ENCODE data around the gene FLT3.
"Not testable (repeated sequence)": the region's sequence is repeated elsewhere in the genome, so short reads cannot be mapped to it uniquely, and the experiment has no call there.

The FLT3 gene

DNA sequence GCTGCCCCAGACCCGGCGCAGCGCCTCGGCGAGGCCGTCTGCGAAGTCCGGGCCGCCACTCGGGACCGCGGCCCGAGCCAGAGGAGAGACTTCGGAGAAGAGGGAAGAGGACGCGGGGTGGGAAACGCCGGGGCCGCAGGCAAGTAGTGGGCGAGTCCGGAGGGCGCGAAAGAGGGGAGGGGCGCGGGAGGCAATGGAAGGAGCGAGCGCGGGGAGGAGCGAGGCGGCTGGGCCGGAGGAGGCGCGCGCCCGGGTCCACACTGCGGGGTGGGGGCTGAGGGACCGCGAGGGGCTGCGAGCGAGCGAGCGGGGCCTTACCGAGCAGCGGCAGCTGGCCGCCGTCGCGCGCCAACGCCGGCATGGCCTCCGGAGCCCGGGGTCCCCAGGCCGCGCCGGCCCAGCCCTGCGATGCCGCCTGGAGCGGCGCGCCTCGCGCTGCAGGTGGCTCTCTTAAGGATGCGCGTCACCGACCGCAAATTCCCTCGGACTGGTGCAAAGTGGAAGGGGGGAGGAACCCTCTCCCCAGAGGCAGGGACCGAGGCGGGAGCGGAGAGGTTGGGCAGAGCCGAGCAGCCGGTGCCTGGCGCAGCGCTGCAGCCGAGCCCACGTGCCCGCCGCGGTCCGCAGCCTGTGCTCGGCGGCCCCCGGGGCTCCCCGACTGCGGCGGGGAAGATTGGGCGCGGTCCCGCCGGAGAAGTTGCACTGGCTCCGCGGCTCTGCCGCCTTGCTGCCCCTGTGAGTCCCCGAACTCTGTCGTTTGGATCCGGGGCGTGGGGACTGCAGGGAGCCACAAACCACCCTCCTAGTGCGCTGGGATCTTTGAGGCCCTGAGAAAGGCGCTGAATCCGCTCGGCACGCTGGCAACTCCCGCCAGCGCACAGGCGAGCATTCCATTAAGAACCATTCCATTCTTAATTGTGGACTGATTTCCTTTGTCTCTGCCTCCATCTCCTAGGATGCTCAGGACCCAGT, at the start of gene FLT3:
TSS of gene FLT3 (minus strand) at position 427 of the 972 bp plus-strand sequence. CDS start at position 361, 66 bp downstream.
- peak in 8 of 51 donors; percentile 2 to 29 (median 9) for DNase-seq

DNA sequence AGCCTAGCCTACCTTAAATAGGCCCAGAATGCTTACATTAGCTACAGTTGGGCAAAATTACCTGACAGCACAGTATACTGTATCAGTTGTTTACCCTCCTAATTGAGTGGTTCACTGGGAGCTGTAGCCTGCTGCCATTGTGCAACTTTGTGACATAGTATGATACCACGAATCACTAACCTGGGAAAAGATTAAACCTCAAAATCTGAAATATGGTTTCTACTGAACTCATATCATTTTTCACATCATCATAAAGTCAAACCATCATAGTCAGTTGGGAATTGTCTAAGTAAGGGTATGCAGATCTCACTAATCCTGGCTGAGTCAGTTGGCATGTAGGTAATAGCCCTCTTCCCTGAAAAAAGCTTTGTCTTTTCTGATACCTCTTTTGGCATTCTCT, 47.1 kb upstream of the FLT3 start:
- no peak for DNase-seq

DNA sequence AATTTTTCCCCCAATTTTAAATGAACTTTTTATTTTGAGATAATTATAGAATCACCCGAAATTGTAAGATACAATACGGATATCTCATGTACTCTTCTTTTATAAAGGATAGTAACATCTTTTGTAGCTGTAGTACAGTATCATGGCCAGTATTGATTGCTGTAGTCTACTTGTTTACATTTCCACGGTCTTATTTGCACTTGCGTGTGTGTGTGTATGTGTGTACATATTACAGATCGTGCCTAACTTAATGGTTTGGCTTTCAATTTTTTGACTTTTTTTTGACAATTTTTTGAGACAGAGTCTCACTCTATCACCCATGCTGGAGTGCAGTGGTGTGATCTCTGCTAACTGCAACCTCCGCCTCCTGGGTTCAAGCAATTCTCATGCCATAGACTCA, 44.7 kb upstream of the FLT3 start:
- no peak for DNase-seq

DNA sequence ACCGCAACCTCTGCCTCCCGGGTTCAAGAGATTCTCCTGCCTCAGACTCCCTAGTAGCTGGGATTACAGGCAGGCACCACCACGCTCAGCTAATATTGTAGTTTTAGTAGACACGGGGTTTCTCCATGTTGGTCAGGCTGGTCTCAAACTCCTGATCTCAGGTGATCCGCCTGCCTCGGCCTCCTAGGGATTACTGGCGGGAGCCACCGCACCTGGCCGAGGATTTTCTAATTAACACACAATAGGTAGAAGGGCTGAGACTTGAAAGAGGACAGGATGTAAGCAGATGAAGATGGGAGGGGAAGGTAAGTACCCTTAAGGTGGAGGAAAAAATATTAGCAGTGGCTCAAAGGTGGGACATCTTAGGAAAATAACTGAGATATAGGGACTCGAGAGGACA, 41.2 kb upstream of the FLT3 start:
- not testable (repeated sequence) for DNase-seq

DNA sequence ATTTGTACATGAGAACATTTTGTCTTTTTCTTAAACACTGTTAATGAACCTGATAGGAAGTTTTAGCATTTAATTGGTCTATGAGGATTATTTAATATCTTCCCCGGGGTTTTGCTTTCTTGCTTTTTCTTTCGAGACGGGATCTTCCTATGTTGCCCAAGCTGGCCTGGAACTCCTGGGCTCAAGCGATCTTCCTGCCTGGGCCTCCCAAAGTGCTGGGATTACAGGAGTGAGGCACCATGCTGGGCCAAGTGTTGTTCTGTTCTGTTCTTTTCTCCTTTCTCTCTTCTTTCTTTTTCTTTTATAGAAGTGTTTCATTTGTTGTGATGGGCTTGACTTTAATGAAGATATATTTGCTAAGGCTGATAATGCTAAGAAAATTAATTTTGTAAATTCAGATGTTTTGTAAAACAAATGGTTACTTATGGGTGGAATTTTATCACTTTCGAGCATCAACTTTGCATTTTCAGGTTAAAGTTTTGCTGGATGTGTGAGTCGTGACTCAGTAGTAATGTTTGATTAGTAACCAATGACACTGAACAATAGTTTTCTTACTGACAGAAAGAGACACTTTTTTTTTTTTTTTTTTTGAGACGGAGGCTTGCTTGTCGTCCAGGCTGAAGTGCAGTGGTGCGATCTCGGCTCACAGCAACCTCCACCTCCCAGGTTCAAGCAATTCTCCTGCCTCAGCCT, 40.2 kb upstream of the FLT3 start:
- DNase-seq = no peak

DNA sequence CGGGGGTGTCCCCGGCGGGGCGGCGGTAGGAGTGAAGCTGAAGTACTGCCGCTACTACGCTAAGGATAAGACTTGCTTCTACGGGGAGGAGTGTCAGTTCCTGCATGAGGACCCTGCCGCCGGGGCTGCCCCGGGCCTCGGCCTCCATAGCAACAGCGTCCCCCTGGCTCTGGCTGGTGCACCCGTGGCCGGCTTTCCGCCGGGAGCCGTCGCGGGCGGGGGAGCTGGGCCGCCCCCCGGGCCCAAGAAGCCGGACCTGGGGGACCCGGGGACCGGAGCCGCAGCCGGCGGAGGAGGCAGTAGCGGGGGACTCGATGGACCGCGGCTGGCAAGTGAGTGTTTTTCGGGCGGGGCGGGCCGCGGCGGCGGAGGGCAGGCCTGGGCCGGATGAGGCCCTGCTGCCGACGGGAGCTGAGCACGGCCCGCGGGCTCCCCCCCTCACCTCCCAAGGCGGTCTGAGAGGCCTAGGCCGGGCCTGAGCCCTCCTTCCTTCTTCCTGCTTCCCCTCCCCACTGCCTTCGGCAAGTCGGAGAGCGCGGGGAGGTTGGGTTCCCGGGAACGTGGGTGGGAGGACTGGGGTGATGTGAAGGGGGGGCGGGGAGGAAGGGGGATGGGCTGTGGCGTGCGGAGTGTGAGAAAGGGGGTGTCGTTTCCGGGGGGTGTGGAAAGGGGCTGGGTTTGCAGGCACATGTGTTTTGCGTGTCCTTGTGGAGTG, 38.5 kb upstream of the FLT3 start:
- DNase-seq = peak; percentile 23 to 91 (median 69)

DNA sequence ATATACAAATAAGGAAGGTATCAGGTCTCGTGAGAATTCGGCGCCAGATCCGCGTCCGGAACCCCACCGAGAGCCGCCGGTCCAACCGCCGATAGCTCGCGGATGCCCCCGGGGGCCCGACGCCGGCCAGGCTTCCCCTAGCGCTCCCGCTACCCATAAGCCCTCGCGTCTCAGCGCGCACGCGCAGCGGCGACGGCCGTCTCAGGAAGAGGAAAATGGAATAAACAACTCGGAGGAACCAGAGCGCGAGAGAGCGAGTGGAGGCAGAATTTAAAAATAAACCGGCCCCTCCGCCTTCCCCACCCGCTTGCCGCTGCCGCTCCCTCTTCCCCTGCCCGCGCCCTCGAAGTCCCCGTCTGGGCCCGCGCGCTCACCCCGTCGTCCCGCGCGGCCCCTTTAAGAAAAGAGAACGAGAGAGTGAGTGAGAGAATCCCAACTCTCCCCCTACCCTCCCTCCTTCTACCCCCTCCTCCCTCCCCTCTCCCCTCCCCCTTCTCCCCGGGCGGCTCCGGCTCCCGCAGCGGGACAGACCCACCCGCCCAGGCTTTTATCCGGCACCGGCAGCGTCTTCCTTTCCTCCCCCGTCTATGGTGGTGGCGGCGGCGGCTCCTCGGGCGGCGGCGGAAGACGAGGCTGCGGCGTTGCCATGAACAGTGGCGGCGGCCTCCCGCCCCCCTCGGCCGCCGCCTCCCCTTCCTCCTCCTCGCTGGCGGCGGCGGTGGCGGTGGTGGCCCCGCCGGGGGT, 37.8 kb upstream of the FLT3 start, which contains the start of gene PAN3:
TSS of gene PAN3 (plus strand) at position 534 of the 744 bp plus-strand sequence. CDS start at position 647, 113 bp downstream.
- peak; percentile 43 to 95 (median 82) for DNase-seq

DNA sequence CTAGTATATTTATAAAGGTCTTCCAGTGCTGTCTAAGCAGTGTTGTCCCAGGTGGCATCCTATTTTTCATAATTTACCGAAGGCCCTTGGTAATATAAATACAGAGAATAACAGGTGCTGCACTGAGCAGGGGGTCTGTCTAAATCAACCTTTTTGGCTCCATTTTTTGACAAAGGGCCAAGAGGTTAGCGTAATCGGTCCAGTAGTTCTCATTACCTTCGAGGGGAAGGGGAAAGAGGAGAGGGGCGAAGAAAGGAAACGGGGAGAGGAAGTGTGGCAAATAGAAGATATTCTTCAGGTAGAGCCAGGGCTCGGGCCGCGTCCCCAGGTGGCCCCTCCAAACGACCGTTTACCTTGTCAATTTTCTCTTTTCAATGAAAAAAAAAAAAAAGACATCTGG, 37.2 kb upstream of the FLT3 start:
- DNase-seq = peak in 2 of 51 donors; percentile 36 to 44

DNA sequence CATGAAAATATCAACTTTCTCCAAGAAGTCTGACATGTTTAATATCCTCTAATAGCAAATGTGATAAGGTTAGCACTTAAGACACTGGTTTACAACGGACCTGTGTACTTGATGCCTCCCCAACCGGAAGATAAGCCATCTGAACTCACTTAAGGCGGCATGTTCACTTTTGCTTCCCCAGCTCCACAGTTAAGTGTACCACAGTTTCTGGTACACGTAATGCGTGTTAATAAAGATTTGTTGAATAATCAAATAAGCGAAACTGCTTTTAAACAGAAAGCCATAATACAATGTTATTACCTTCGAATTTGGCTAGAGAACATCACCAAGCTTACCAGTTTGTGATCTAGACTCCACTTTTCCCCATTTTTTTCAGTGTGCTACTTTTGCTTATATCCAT, 36.5 kb upstream of the FLT3 start:
- DNase-seq = no peak

DNA sequence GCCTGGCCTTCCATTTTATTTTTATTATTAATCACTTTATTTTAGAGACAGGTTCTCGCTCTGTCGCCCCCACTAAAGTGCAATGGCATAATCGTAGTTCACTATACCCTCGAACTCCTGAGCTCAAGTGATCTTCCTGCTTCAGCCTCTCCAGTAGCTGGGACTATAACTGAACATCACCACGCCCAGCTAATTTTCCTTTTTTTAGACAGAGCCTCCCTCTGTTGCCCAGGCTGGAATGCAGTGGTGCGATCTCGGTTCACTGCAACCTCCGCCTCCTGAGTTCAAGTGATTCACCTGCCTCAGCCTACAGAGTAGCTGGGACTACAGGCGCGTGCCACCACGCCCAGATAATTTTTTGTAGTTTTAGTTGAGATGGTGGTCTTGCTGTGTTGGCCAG, 31.3 kb upstream of the FLT3 start:
- DNase-seq = no peak

DNA sequence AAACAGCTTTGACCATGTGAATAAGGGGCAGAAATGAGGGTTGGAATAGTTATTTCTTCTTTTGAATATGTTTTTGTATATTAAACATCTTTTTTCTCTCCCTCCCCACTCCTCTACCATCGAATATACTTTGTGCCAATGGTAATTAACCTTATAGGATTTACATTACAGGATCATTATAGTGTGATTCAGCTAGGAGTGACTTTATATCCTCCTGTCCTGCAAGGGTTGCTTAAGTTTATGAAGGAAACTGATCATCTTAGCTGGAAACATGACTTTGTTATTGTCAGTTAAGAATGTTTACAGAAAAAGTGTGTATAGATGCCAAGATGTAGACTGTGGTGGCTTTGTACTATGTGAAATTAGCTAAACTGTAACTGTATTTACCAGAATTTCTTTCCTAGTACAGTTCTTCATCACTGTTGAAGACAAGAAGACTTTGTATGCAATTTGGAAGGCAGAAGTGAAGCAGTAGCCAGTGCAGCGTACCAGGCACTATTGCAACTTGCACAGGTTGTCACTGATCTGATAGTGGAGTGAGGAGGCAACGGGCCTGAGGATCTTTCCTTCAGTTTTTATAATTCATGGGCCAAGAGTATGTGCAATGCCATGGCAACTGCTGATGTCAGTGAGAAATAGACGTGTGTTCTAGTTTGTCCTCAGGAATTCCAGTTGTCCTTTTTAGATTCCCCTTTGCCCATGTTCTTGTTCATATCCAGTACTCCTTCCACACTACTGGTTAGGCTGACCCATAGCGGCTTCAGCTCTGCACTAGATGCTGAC, 29.7 kb upstream of the FLT3 start:
- DNase-seq = no peak

DNA sequence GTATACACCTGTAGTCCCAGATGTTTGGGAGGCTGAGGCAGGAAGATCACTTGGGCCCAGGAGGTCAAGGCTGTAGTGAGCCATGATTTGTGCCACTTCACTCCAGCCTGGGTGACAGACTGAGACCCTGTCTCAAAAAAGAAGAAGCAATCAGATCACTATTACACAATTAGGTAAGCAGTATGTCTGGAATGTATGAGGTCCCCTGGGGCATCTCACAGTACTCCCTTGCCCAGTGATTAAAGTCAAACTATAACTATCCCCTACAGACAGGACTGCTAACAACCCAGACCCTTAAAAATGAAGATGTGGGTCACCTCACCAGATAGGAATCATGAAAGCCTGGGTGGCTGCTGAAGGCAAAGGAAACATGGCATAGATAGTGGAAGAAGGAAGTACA, 28.6 kb upstream of the FLT3 start:
- DNase-seq = no peak

DNA sequence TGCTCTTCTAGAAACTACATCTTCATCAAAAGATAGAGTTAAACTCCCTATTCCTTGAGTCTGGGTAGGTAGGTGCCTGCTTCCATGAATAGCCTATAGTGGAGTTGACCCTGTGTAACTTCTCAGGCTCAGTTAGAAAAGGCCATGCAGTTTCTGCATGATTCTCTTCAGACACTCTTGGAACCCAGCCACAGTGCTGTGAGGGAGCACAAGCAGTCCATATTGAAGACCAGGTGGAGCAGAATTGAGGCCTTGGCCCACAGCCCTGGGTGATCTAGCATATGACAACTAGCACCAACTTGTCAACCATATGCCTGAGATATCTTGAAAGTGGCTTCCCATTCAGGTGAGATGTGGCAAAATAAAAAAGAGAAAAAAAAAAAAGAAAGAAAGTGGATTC, 27.7 kb upstream of the FLT3 start:
- no peak for DNase-seq

DNA sequence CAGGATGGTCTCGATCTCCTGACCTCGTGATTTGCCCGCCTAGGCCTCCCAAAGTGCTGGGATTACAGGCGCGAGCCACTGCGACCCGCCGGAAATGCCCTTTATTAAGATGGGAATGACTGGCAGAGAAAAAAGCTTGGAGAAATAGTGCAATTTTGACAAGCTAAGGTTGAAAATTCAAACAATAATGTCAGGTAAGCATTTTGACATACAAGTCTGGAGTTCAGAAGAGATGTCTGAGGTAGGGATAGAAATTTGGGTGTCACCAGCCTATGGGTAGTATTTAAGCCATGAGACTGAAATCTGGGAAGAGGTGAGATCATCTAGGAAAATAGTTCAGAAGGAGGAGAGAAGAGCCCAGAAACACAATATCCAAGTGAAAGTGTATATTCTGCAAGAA, 20.8 kb upstream of the FLT3 start:
- DNase-seq = no peak

DNA sequence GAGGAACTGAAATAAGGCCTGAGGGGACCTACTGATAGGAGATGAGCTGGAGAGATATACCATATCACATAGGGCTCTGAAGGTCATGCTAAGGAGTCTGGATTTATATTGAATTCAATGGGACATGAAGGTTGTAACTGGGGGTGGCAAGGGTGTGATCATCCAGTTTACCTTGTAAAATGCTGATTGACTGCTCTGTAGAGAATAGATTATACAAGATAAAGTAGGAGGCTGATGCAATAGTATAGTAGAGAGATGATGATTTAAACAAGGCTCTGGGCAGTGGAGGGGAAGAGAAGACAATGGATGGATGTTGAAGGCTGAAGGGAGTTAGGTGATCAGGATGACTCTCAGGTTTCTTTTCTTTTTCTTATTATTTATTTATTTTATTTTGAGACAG, 19.9 kb upstream of the FLT3 start:
- no peak for DNase-seq

DNA sequence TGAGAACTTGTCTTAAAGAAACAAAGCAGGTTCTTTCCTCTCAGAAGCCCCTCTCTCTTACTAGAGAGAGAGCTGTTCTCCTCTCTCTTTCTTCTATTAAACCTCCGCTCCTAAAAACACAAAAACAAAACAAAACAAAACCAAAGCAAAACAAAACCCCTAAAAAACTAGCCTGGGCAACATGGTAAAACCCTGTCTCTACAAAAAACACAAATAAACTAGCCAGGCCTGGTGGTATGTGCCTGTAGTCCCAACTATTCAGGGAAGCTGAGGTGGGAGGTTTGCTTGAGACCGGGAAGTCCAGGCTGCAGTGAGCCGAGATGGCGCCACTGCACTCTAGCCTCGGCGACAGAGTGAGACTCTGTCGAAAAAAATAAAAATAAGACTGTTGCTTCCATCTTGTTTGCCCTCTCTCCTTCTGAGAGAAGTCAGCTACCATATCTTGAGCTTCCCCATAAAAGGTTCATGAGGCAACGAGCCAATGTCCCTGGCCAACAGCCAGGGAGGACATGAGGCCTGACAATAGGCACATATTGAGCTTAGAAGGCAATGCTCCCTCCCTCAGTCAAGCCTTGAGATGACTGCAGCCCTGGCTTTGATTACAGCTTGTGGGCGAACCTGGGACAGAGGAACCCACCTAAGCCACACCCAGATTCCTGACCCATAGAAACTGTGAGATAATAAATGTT, 17.5 kb upstream of the FLT3 start:
- DNase-seq = no peak

DNA sequence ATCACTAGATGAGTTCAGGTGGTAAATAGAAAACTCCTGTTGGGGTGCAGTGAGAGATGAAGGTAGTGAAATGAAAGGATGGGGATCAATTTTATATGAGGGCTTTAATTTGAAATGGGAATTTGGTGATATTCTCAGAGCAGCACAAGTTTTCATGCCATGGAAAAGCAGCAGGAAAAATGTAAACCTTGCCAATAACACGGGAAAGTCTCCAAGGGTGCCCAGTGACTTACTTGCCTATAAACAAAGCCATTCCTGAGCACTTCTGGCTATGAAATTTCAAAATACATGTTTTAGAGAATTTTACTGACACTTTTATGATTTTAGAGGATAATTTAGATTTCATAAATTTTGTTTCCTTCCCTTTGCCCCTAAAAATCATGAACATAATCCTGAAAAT, 16.4 kb upstream of the FLT3 start:
- no peak for DNase-seq

DNA sequence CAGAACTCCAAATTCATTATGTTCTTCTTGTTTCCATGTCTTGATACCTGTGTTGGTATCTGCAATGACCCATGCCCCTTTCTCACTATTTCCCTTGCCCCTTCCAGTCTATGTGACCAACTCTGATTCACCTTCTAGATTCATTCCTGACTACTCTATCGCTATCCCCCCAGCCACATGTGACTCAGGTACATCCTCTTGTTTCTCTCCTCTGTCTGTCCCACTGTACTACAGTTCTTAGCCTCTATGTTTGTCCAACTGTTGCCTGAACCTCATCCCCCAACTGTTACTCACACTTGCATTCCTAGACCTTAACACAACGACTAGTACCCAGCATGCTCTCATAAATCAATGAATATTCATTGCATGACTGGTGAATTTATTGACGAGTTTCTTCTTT, 10.0 kb upstream of the FLT3 start:
- no peak for DNase-seq

DNA sequence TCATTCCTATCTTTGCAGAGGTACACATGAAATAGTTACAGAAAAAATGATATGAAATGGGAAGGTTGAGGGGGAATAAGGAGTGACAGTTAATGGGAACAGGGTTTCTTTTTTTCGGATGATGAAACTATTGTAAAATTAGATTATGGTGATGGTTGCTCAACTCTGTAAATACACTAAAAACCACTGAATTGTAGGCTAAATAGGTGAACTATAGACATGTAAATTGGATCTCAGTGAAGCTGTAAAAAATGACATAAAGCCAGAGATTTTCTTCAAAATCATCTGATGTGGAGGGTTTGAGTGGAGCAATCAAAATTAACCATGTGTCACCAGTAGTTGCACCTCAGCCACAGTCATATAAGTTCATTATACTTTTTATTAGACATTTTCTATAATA, 6.6 kb upstream of the FLT3 start:
- no peak for DNase-seq

DNA sequence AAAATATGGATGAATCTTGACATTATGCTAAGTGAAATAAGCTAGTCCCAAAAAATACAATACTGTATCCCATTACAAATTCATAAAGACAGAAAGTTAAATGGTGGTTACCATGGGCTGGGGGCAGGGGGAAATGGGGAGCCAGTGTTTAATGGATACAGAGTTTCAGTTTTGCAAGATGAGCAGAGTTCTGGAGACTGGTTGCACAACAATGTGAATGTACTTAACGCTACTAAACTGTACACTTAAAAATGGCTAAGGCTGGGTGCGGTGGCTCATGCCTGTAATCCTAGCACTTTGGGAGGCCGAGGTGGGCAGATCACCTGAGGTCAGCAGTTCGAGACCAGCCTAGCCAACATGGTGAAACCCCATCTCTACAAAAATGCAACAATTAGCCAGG, 1.5 kb upstream of the FLT3 start:
- not testable (repeated sequence) for DNase-seq
